SIG-M5 treated with dmso at 0.1 percent for 504 hours (cell line): Measurements from ENCODE around the gene RIMS4.

Experiments
- DNase-seq: peaks from one replicate; lab custom pipeline; 2025; ENCODE audit not compliant: unreplicated experiment; lab: John Stamatoyannopoulos, UW

The RIMS4 gene

DNA sequence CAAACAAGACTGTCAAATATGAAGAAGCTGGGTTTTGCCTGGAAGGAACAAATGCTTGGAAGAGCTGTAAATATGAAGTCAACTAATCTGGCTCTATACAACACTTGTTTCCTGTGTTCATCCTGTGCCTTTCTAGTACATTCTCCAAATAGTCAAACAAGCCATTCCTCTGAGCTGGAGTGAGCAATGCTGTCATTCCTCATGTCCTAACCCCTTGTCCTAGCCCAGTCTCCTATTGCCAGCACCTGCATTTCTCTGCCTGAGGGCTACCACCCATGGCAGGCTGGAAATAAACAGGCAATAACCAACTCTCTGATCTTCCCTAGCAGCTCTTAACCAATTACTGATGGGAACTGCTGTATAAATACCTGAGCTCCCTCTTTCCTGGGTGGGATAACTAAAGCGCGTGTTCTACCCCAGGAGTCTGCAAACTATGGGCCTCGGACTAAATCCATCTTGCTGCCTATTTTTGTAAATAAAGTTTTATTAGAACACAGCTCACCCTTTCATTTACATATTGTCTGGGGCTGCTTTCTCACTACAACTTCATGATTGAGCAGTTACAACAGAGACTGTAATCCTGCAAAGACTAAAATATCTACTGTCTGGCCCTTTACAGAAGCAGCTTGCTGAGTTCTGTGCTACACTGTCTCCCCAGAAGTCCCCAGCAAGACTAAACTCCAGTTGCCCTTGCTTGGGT lies 13.4 kb downstream of the RIMS4 start:
- no peak for DNase-seq

DNA sequence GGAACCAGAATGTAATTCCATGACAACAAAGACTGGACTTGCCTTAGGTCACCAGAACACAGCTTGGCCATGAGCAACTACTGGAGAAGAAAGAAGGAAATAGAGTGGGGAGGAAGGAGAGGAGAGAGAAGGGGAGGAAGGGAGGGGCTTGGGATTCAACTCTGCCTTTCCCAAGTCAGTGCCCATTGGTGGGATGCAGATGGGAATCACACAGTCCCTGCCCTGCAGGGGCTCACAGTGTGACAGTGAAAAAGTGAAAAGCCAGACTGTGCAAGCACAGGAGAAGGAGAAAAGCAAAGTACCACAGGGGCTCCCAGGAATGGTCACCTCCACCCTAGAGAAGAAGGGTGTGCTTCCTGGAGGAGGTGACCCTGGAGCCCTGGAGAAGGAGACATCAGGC lies 14.0 kb downstream of the RIMS4 start:
- no peak for DNase-seq

DNA sequence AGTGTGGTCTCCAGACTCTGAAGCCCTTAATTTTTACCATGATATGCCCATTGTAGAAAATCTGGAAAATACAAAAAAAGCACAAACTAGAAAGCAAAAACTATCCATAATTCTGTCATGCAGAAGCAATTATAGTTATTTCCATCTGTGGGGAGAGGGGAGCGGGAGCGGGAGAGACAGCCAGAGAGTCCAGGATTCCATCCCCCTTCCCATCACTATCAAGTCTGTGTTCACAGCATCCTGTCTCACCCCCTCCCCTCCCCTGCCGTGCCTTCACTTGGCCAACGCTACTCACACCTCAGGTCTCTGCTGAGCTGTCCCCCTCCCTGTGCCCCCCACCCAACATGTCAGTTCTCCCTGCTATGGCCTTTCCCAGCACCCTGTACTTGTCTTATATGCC lies 14.5 kb downstream of the RIMS4 start:
- DNase-seq, result no peak

DNA sequence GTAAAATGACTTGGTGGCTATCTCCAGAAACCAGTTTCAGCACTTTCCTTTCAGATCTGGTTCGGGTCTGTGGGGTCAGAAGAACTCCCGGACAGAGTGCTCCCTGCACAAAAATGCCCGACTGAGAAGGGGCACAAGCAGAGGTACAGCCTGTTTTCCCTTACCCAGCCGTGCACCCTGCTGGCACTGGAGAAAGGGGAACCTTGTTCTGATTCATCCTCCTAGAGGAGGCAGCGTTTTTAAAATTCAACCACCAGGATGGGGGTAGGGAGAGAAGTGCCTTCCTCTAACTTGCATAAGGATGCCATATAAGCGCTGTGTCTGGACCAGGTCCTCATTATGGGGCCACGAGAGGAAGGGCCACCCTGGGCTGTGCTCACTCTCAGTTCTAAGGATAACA lies 17.6 kb downstream of the RIMS4 start:
- DNase-seq, result peak; percentile 21

DNA sequence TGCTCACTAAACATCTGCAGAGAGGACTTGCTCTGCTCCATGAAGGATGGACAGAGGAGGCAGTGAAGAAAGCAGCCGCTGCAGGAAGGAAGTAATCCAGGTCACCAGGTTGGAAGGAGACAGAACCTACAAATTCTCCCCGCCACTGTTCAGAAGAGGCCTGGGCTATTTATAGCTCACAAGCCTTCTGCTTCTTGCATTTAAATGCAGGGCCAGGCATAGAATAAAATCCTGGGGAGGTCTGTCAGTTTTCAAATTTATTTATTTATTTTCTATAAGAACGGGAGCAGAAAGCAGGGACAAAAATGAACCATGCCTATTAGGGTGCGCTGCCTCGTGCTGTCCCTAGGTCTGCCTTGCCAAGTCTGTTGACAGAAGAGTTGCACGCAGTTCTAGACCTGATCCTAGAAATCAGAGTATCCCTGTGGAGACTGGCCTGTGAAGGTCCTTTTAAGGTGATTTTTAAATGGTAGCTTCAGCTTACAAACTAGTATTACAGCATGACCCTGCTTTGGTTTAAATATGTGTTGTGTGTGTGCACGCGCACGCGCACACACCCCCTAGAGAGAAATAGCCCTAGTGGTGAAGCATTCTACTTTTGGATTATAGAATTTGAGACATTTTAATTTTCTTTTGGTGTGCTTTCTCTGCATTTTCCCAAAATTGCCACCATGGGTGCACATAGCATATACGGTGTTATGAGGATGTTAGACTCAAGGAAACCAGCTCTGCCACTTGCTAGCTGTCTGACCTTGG lies 19.5 kb downstream of the RIMS4 start:
- no peak for DNase-seq

DNA sequence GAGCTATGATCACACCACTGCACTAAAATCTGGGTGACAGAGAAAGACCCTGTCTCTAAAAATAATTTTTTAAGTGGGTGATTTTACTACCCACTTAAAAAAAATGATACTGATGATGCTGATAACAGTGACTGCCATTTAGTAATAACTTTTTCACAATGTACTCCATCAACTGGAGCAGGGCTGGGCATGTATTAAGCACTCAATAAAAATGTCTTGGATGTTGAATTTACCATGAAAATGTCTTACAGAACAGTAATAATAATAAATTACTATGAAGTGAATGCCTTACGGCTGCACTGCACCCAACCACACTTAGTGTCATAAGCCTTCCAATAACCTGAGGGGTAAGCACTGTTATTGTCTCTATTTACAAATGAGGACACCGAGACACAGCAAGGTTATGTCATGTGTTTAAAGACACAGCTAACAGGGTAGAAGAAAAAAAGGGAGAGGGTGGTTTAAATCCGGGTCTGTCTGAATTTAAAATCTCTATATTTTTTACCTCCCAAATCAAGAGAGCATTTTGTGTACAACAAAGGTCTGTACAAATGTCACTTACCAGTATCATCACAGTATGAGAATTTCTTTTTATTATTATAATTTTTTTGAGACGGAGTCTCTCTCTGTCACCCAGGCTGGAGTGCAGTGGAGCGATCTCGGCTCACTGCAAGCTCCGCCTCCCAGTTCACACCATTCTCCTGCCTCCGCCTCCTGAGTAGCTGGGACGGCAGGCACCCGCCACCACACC lies 21.5 kb downstream of the RIMS4 start:
- no peak for DNase-seq

DNA sequence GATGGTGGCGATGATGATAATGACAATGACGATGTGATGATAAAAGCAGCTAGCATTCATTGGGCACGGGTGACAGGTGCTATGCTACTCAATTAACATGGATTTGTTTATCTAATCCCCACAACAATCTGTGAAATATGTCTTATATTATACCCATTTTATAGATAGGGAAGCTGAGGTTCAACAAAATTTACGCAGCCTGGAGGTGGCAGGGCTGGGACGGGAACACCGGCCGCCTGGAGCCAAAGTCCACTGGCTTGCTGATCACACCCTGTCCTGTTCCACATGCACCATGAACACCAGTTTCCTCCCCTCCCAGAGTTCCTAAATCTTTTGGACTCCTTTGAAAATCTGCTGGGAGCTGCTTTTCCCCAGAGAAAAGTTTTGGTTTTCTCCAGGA lies 23.0 kb downstream of the RIMS4 start:
- no peak for DNase-seq

DNA sequence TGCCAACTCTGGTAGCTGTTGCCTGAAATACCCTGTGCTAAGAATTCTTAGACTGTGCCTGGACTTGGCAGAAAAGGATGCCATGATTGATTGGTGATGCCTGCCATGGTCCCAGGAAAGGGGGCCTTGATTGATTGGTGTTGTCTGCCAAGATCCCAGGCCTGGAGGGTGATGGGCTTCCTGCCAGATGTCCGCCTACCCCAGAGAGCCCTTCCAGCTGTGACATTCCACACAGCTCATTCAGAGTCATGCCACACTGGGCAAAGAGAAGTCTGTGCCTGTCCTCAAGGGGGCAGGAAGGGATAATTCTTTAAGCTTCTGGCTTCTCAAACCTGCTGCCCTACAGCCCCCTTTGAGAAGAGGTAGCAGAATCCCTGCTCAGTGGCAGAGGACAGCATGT lies 24.6 kb downstream of the RIMS4 start:
- DNase-seq, result no peak

DNA sequence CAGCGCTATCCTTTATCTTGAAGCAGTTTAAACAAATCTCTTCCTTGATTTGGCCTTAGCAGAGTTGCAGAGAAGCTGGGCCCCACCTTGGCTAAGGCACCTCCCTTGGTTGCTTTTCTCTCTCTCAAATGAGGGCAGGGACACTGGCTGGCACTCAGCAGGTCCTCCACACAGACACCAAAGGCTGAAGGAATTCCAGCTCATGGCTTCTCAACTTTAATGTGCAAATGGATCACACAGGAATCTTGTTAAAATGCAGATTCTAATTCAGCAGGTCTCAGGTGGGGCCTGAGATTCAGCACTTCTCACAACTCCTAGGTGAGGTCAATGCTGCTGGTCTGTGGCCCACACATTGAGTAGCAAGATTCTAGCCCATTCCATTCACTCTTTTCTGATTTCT lies 25.7 kb downstream of the RIMS4 start:
- DNase-seq, result no peak

DNA sequence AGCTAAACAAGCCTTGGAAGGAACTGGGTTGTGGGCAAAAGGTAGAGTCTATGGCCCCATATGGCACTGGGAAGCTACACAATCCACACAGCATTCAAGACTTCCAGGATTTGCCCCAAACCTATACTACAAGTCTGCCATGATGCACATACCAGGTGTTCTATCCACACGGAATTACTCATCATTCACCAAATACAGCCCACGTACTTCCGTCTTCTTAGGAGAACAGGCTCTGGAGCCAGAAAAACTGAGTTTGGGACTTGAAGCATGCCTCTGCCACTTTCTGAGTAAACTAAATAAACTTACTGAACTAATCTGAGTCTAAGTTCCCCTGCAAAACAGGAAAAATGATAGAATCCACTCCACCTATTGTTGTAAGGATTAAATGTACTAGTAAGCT lies 28.6 kb downstream of the RIMS4 start:
- no peak for DNase-seq

DNA sequence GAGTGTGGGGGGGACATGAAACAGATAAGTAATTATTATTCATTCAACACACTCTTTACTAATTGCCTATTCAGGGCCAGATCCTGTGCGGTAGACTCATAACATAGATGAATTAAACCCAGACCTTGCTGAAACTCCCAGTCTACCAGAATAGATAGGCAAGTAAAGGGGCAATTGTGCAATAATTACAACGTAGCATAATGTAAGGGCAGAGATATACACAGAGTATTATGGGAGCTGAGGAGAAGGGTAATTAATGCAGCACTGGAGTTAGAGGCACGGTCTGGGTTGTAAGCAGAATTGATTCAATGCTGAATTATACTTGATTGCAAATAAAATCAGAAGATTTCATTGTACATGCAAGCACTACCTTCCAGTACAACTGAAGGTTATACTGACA lies 29.2 kb downstream of the RIMS4 start:
- DNase-seq, result no peak

DNA sequence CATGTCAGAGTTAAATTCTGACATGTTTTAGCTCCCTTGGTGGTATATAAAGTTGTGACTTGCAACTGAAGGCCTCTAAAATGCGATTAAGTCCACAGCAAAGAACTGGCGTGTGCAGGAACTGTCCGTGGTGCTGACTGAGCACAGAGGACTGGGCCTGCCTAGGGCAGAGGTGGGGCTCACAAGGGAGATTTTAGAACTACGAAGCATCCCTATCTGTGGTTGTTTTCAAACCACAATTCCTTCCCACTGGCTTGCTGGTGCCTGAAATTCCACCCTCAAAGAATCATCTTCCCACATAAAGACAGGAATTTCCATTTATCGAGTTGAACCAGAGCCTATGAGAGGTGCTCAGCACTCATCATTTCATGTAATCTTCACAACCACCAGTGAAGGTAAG lies 30.1 kb downstream of the RIMS4 start:
- DNase-seq, result peak; percentile 28

DNA sequence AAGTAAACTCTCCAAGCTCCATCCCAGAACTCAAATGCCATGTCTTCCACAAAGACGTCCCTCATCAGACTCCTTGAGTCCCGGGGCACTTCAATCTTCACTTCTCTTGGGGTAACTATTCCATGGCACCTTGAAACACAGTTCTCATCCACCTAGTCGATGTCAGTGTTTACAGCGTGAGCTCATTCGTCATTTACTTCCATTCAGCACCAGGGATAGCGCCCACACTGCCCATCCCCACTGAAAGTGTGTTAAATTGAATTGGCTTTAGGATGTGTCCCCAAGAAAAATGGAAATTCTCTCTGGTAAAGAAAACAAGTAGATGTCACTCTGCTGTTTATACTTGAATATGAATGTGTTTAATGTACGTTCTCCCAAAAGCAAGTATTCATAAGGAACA lies 33.4 kb downstream of the RIMS4 start:
- DNase-seq, result no peak

DNA sequence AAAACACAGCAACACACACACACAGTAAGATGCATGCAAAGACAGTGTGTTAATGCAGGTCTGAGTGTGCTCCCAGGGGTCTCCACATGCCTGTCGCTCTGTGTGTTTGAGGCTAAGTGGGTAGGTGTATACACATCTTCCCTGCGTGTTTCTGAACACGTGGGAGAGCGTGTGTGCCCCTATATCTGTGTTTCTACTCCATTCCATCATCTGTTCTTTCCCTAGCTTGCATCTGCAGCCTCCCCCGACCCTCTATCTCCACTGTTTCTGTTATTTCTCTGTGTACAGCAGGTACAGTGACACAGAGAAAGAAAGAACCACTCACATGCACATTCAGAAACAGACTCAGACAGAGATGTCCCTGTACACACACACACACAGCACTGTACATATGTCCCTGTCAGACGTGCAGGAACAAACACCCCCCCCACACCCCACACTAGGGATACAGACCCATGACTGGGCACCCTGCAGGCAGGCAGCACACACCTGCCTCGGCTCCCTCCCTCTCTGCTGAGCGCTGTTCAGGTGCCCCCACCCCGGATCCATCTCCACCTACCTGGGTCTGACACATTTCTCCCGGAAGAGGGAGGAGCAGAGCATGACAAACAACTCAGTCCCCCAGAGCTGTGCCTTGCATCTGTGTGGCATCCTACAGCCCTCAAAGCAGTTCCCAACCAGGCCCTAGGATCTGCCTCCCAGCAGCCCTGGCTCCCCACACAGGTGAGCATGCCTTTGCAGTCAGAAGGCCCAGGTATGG lies 37.1 kb downstream of the RIMS4 start:
- no peak for DNase-seq

DNA sequence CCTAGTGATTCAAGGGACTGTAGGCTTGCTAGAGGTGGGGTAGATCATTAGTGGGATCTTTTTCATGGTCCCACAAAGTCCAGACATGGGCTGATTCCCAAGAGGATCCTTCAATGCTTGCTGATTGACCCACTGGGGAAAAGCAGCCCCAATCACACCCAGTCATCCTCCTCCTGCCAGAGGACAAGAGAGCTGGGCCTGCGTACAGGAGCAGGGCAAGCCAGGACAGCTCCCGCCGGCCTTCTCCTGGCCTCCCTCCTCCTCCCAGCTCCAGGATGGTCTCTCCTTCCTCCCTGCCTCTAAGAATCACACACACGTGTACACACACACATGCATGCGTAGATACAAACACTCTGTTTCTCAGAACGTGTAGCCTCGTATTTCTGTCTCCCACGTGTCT lies 37.7 kb downstream of the RIMS4 start:
- DNase-seq, result no peak

DNA sequence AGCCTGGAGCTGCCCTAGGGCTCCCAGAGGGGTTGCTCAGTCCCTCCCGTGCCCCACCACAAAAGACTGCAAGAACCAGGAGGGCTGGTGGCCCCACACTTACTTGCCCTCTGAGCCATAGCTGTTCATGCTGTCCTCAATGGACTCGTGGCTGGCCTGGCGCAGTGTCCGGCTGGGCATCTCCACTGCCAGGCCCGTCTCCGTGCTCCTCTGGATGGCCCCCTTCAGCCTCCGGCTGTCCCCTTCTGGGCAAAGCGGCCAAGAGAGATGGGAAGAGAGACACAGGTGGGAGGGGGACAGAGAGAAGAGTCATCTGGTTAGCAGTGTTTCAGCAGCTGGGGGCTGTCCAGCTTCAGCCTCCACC lies 39.2 kb downstream of the RIMS4 start:
- no peak for DNase-seq

DNA sequence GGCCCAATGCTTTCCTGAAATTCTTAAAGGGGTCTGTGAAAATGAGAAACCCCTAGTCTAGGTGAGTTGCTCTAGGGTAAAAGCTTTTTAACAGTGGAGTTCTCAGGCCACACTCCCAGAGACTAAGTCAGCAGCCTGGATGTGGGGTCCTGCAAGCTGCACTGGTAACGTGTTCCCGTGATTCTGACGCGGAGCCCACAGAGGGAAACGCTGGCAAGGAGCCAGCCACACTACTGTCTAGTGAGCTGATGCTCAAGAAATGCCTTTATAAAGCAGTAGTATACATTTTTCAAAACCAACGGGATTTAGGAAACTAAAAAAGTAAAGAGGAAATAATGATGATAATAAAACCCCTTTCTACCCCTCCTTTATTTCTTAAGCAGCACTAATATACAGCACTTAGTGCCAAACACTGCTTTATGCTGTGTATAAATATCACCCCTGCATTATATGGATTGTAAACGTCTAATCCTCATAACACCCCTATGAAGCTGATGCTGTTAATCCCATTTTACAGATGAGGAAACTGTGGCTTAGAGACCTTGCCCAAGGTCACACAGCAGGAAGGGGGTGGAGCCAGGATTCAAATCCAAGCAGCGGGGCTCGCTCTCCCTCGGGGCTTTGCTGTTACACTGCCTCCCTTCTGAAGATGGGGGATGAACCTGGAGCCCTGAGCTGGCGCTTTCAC lies 39.7 kb downstream of the RIMS4 start:
- no peak for DNase-seq

DNA sequence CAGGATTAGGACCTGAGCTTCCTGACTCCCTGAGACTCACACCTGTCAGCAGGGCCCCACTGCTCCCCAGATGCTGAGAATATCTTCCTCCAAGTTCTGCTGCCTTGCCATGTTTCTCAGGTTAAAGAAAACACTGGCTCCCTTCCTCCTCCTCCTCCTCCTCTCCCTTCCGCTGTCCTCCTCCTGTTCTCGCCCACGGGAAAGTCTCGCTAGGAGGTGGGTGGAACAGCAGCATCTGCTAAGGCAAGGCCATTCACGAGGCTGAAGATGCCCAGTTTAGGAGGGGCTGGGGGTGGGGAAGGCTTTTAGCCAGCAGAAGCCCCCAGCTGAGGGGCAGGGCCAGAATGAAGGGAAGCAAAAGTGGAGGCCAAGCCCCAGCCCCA lies 40.9 kb downstream of the RIMS4 start:
- no peak for DNase-seq

DNA sequence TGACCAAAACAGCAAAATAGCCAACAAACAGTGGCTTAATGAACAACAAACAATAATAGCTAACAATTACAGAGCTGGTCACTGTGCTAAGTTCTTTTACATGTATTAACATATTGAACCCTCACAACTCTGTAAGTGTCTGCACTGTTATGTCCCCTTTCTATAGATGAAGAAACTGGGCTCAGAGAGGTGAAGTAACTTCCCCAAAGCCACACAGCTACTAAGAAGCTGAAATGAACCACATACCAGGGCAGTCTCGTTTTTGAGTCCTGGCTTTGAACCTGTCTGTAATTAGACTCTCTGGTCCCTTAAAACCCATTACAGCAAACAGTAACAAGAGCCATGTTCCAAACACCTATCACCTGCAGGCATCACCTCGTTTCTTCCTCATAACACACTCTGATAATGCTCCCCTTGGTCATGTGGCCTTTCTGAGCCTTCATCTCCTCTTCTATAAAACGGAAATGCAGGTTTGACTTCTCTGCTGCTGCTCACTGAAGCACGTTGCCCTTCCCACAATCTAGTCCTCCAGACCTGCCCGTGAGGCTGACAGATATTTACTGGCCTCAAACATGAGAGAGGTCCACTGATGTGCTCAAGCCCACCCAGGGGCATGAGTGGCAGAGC lies 41.4 kb downstream of the RIMS4 start:
- DNase-seq, result no peak

DNA sequence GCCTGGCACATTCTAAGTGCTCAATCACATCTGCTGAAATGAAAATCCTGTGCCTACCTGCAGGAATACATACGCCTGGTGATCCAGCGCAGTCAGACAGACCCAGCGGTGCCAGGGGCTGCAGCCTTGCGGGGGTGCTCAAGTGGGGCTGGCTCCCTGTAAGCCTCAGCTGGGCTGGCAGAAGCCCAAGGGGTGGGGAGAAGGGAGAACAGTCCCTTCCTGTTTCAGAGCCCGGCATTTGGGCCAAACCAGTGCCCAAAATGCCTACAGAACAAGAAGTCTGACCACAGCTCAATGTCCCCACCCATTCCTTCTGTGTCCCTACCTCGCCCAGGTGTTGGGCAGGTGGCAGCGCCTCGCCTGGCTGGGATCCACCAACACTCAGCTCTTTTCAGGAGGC lies 42.1 kb downstream of the RIMS4 start:
- no peak for DNase-seq
